Pancreas (tissue), 10 donors: ENCODE measurements around the gene RIOK1. TPM values are rescaled to one million over a fixed set of nuclear protein-coding genes. Genes with fewer than 3 reads are reported as not detected.

Source experiments
- ATAC-seq, 4 donors: fragments of 200-7000 bp; cut with Tn5 transposase; one replicate each; pipeline versions ENCODE4 v1.8.0 to v1.9.1; 2020; ENCODE audit warnings: mild to moderate bottlenecking in 4 of 4, moderate library complexity in 4 of 4
- DNase-seq, 6 donors: peaks; one replicate each; pipeline ENCODE4 v3.0.0-alpha.2; 2020
- FAIRE-seq: peaks from 2 replicates; lab custom pipeline; 2012; peaks lifted over from hg19 to GRCh38; lab: Jason Lieb, UNC
- H3K27ac ChIP-seq, 4 donors: fragments of 200-600 bp; sonication (generic); 1 replicate in 3 of 4; 2 replicates in 1 of 4; pipeline versions ENCODE4 v1.5.0 to v1.8.0; 2020
- H3K27me3 ChIP-seq, 4 donors: fragments of 200-600 bp; one replicate each; pipeline ENCODE4 v1.8.0; 2021
- H3K36me3 ChIP-seq, 3 donors: fragments of 200-600 bp; sonication (generic) in 1 of 3; one replicate each; pipeline versions ENCODE4 v1.5.0 to v1.8.0; 2020 to 2021
- H3K4me1 ChIP-seq, 3 donors: fragments of 200-600 bp; one replicate each; pipeline ENCODE4 v1.8.0; 2021
- H3K4me3 ChIP-seq, 4 donors: fragments of 200-600 bp; sonication (generic) in 2 of 4; one replicate each; pipeline versions ENCODE4 v1.5.0 to v1.8.0; 2020 to 2021
- H3K9me3 ChIP-seq, 4 donors: fragments of 200-600 bp; one replicate each; pipeline ENCODE4 v1.8.0; 2021
- WGBS, 2 donors: extraction: QIAGEN DNeasy Blood & Tissue Kit; methylation state at CpG; one replicate each; pipeline ENCODE4 v1.1.7; 2013; 5-methylcytosine and 5-hydroxymethylcytosine counted together
- intact Hi-C, 3 donors: fragments of 100-400 bp; cut with DNase I; formaldehyde crosslinking; loops; one replicate each; pipeline versions ENCODE4 v1.11.1 to v1.14.2; 2022
- polyA plus RNA-seq, 2 donors: library from polyadenylated mRNA; stranded (reverse); fragments of 200-250 nt; gene quantifications; one replicate each; pipeline ENCODE4 v1.2.3, GENCODE V29; 2013
- total RNA-seq, 6 donors: library from RNA; stranded (reverse); fragmentation: NEBNext Ultra II Directional in 4 of 6; extraction: Animal tissue kit (Norgen Biotek cat#: 25700) in 4 of 6; gene quantifications; one replicate each; pipeline versions ENCODE4 v1.2.1 to v1.2.4, GENCODE V29; 2021 to 2023
- TF ChIP-seq, protein P1 (sequence below), 4 donors: fragments of 200-600 bp; sonication (generic) in 3 of 4; IDR thresholded peaks; one replicate each; pipeline versions ENCODE4 v1.5.0 to v1.8.0; 2021; ENCODE audit warnings: antibody characterized with exemption in 4 of 4
- donor health status: healthy with polysubstance abuse.
- donor health status: DM: no; HTN: no; CAD: no; lungs with moderate emphysema.
- donor health status: DM: no; HTN: no; CAD: no.
- donor health status: control.
- donor health status: control.
- donor health status: Bipolar disorder and iron deficiency.
- donor health status: DM: yes; HTN: yes; CAD: no.
- donor health status: DM: no; HTN: no; CAD: no.
- donor health status: DM: no; HTN: no; CAD: no.
- donor health status: DM: yes; HTN: yes; CAD: no.

The RIOK1 gene
- total and polyA plus RNA-seq, 8 donors, result 6.6 to 11.0 (median 9.5) TPM

DNA sequence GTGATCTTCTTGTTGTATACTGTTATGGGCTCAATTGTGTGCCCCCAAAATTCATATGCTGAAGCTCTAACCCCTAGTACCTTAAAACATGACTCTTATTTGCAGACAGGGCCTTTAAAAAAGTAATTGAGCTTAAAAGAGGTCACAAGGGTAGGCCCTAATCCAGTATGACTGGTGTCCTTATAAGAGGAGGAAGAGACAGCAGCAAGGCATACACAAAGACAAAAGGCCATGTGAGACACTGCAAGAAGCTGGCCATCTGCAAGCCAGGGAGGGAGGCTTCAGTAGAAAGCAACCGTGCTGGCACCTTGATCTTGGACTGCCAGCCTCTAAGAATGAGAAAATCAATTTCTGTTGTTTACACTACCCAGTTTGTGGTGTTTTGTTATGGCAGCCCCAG is 8.5 kb upstream of the RIOK1 start:
- 21 to 40% methylated on average over 1 of the region's 1 CpG for WGBS, 2 donors

DNA sequence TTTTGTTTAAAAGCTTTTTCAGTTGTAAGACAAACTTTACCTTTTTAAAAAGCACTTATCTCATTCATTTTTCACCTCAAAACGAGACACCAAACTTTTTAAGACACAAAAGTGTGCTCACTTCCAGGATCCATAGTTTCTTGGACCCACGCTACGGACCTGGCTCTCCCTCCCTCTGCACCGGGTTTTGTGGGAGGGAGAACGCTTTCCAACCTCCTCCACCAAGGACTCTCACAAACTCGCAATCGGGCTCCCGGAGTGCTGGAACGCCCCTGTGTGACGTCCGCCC is 502 bp upstream of the RIOK1 start:
- peaks cover 0 to 23% (median 16%) of the 10 kb centered on the region in 3 donors for H3K4me1 ChIP-seq
- H3K36me3 ChIP-seq, result no peaks in the 10 kb centered on the region
- TF ChIP-seq, protein P1, sequence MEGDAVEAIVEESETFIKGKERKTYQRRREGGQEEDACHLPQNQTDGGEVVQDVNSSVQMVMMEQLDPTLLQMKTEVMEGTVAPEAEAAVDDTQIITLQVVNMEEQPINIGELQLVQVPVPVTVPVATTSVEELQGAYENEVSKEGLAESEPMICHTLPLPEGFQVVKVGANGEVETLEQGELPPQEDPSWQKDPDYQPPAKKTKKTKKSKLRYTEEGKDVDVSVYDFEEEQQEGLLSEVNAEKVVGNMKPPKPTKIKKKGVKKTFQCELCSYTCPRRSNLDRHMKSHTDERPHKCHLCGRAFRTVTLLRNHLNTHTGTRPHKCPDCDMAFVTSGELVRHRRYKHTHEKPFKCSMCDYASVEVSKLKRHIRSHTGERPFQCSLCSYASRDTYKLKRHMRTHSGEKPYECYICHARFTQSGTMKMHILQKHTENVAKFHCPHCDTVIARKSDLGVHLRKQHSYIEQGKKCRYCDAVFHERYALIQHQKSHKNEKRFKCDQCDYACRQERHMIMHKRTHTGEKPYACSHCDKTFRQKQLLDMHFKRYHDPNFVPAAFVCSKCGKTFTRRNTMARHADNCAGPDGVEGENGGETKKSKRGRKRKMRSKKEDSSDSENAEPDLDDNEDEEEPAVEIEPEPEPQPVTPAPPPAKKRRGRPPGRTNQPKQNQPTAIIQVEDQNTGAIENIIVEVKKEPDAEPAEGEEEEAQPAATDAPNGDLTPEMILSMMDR (IDR thresholded peaks at IDR 0.05), result no peak
- intact Hi-C loops, result loop anchor here in 1 of 3 donors (10.0 kb wide), 1 partner anchor 74 kb away; the partner anchor contains the start of gene SSR1
- H3K4me3 ChIP-seq, result peak overlapping the region; percentile 72 to 83 (median 78)
- no peaks in the 10 kb centered on the region for H3K9me3 ChIP-seq
- WGBS, 2 donors, result 0% methylated on average over 11 of the region's 11 CpGs
- H3K27me3 ChIP-seq, result no peaks in the 10 kb centered on the region
- DNase-seq (peak in 1 of 6 donors; percentile 70), ATAC-seq (peak; percentile 65 to 84 (median 76)), FAIRE-seq (no peak)
- peak overlapping the region; percentile 73 to 92 (median 86) for H3K27ac ChIP-seq

More for the DNA sequence above, 8.5 kb upstream of the RIOK1 start:
- intact Hi-C loops, result loop anchor here in 1 of 3 donors (10.0 kb wide), 1 partner anchor 66 kb away; the partner anchor contains the start of gene SSR1
- Histone ChIP-seq H3K27me3 (no peaks in the 10 kb centered on the region), H3K9me3 (no peaks in the 10 kb centered on the region), H3K4me1 (no peaks in the 10 kb centered on the region), H3K4me3 (no peak overlapping the region), H3K27ac (no peak overlapping the region), H3K36me3 (no peaks in the 10 kb centered on the region)
- TF ChIP-seq, protein P1 (IDR thresholded peaks at IDR 0.05), result no peak
- DNase-seq (no peak), FAIRE-seq (no peak), ATAC-seq (no peak)

DNA sequence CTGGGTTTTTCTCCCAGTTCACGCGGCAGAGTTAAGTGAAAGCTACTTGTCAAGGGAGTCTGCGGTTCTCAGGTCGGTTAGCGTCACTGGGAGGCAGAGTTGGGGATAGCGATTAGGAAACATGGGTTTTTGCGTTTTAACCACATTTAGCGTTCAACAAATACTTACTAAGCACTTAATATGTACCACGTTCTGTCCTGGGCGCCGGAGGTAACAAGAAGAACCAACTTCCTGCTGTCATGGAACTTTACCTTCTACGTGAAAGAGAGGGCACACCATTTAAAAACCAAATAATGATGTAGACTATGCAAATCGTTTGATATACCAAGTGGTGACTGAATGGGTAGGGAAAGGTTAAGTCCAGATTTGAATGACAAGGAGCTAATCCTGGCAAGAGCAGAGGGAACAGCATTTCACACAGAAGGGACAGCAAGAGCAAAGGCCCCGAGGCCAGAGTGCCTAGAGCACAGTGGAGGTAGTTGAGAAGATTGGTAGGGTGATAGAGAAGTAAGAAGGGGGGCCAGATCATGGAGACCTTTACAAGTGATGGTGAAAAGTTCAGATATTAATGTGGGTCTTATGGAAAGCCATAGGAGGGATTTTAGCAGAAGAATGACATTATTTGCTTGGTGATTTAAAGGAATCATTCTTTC is 744 bp downstream of the RIOK1 start:
- peak overlapping the region; percentile 72 to 83 (median 78) for H3K4me3 ChIP-seq
- no peaks in the 10 kb centered on the region for H3K27me3 ChIP-seq
- intact Hi-C loops, result no loop called here
- peaks cover 0 to 23% (median 16%) of the 10 kb centered on the region in 3 donors for H3K4me1 ChIP-seq
- H3K9me3 ChIP-seq, result no peaks in the 10 kb centered on the region
- TF ChIP-seq, protein P1 (IDR thresholded peaks at IDR 0.05), result no peak
- DNase-seq, result no peak
- no peak for FAIRE-seq
- 2 to 3% methylated on average over 14 of the region's 14 CpGs for WGBS, 2 donors
- ATAC-seq, result no peak
- peak overlapping the region; percentile 73 to 92 (median 86) for H3K27ac ChIP-seq
- H3K36me3 ChIP-seq, result peaks cover 0 to 5% (median 0%) of the 10 kb centered on the region in 3 donors

DNA sequence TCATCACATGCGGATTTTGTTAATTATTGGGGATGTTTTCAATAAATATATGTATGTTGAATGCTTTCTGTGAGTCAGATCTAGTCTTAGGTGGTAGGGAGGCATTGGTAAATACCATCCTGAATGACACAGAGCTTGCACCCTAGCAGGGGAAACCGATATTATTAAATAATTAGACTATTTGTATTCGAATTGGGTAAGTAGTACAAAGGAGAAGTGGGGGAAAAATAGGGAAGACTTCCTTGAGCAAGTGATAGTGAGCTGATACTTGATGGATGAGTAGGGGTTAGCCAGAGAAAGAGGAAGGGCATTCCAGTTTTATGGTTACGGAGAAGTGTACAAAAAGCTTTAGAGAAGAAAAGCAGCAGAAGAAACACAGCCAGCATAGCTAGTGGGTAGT is 1.5 kb downstream of the RIOK1 start:
- DNase-seq, result no peak
- H3K27me3 ChIP-seq, result no peaks in the 10 kb centered on the region
- H3K36me3 ChIP-seq, result peaks cover 0 to 12% (median 0%) of the 10 kb centered on the region in 3 donors
- H3K4me1 ChIP-seq, result peaks cover 0 to 23% (median 16%) of the 10 kb centered on the region in 3 donors
- intact Hi-C loops, result no loop called here
- no peak for FAIRE-seq
- H3K27ac ChIP-seq, result no peak overlapping the region
- TF ChIP-seq, protein P1 (IDR thresholded peaks at IDR 0.05), result no peak
- WGBS, 2 donors, result 76 to 83% methylated on average over 4 of the region's 4 CpGs
- no peaks in the 10 kb centered on the region for H3K9me3 ChIP-seq
- no peak for ATAC-seq
- H3K4me3 ChIP-seq, result peak overlapping the region in 1 of 4 donors; percentile 82

DNA sequence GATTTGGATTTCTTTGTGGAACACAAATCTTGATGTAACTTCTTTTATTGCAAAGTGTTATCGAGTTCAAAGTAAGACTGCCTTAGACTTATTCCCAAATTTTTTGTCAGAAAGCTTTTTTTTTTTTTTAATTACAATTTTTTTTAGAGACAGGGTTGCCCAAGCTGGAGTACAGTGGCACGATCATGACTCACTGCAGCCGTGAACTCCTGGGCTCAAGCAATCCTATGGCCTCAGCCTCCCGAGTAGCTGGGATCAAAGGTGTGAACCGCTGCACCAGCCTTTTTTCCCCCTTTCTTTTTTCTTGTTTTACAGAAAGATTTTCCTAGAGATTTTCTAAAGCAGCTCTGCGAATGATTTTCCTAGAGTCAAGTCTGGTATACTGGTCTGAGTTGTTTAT is 2.8 kb downstream of the RIOK1 start:
- Histone ChIP-seq H3K36me3 (peaks cover 0 to 23% (median under 1%) of the 10 kb centered on the region in 3 donors), H3K4me1 (peaks cover 0 to 23% (median 16%) of the 10 kb centered on the region in 3 donors), H3K9me3 (no peaks in the 10 kb centered on the region), H3K27ac (no peak overlapping the region), H3K4me3 (no peak overlapping the region), H3K27me3 (no peaks in the 10 kb centered on the region)
- intact Hi-C loops, result no loop called here
- DNase-seq (no peak), FAIRE-seq (no peak), ATAC-seq (no peak)
- TF ChIP-seq, protein P1 (IDR thresholded peaks at IDR 0.05), result no peak
- 77 to 83% methylated on average over 6 of the region's 6 CpGs for WGBS, 2 donors
